Left renal pelvis (tissue), 4 donors: ENCODE results near the gene EEF1AKMT3. TPM values are rescaled to one million over a fixed set of nuclear protein-coding genes. Genes with fewer than 3 reads are reported as not detected.
"Not testable (repeated sequence)": the region's sequence is repeated elsewhere in the genome, so short reads cannot be mapped to it uniquely, and the experiment has no call there.

Experiments used
- DNase-seq, 4 donors: peaks; one replicate each; pipeline ENCODE4 v3.0.0-alpha.2; 2013; ENCODE audit warnings: low read depth in 4 of 4, low spot score in 3 of 4
- polyA plus RNA-seq, 4 donors: library from polyadenylated mRNA; unstranded; fragments of 120-200 nt; gene quantifications; one replicate each; pipeline ENCODE4 v1.2.1, GENCODE V29; 2013; ENCODE audit not compliant: insufficient read length in 4 of 4

Gene EEF1AKMT3
- polyA plus RNA-seq, 4 donors = 11.2 to 17.5 (median 11.7) TPM

- DNase-seq = no peak
Measured at GRCh38 chr12:57763881-57764661, 8.3 kb upstream of the EEF1AKMT3 start.

GRCh38 chr12:57764662-57765002 lies 7.8 kb upstream of the EEF1AKMT3 start:
- no peak for DNase-seq

GRCh38 chr12:57765003-57765697 lies 7.3 kb upstream of the EEF1AKMT3 start:
- no peak for DNase-seq

DNA sequence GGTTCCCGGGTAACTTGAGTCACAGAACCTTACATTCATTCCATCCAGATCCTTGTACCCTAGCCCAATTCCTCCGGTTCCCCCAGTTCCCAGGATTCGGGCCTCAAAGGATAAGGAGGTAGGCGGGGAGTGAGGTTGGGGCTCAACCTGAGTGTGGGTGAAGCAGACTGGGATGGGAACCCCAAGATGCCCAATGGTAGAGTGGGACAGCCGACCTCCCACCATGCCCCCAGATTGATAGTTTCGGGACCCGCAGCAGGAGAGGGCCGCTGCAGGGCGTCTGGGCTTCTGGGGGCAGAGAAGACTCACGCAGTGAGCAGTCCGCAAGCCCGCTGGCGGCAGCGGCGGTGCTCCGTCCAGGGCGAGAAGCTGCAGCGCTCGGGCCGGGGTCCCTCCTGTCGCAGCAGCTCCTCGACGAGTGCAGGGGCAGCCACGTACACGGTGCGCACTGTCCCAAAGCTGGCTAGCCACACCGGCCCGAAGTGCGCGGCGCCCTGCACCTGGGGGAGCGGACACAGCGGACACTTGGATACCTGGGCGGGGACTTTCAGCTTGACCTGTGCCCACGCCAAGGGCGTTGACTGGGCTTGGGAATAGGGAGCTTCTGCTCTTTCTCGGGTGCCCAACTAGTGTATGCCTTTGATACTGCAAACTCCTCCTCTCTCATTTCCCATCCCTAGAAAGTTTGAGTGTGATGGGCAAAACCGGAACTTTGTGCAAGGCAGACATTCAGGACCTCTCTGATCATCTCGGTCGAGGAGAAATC lies 6.5 kb upstream of the EEF1AKMT3 start:
- DNase-seq = no peak

- DNase-seq = no peak
Measured at GRCh38 chr12:57766464-57767304, 5.7 kb upstream of the EEF1AKMT3 start, which contains the start of gene CYP27B1. Gene CYP27B1, minus strand, starts transcription at chr12:57767078. Its CDS starts 37 bp downstream, at chr12:57767041.

DNA sequence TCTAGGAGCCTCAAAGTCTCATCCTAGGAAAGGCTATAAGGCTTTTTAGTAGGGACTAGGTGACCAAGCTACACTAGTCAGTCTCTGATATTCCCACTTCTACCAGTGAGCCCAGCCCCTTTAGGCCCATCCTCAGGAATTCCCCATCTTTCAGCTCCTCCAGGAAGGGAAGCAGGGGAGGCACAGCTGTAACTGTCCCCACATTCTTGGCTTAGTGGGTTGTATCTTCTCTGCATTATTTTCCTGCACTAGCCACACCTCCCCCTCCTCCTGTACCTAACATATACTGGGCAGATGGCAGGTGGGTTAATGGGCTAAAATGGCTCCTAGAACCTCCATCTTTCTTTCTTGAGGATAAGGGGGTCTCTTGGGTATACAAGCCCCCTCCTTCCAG lies 5.1 kb upstream of the EEF1AKMT3 start:
- no peak for DNase-seq

DNA sequence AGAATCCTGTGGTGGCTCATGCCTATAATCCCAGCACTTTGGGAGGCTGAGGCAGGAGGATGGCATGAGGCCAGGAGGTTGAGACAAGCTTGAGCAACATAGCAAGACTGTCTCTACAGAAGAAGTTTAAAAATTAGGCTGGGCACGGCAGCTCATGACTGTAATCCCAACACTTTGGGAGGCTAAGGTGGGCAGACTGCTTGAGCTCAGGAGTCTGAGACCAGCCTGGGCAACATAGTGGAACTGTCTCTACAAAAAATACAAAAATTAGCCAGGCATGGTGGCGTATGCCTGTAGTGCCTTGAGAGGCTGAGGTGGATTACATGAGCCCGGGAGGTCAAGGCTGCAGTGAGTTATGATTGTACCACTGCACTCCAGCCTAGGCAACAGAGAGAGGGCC lies 4.5 kb upstream of the EEF1AKMT3 start:
- no peak for DNase-seq

DNA sequence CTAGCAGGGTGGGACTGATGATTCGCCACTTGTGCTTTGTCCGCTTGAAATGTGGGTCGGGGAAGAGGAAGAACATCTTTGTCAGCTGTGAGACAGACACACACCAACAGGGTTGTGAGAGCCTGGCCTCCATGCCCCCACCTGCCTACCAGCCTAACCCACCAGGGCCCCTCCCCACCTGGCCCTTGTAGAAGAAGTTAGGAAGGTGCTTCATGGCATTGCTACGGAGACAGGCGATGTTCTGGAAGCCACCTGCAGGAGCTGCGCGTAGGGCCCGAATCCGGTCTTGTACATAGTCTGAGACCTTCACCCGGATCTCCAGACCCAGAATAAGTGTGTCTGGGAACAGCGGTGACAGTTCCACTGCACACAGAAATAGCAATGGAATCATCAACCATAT lies 2.8 kb upstream of the EEF1AKMT3 start:
- no peak for DNase-seq

DNA sequence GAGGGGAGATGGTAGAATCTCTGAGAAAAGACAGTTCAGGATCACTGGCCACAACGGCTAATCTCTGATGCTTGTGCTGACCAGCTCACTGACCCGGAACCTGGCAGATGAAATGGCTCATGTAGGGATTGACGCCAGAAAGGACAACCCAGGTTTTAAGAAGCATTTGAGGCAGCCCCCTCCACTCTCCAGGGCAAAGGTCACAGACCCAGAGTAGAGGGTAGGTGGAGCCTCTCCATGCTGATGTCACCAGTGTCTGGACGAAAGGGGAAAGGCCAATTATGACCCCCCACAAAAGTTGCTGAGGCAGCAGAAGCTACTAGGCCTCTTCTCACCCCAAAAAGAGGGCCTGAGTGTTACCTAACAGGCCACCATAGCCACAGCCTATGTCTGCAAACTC lies 1.7 kb upstream of the EEF1AKMT3 start:
- no peak for DNase-seq

DNA sequence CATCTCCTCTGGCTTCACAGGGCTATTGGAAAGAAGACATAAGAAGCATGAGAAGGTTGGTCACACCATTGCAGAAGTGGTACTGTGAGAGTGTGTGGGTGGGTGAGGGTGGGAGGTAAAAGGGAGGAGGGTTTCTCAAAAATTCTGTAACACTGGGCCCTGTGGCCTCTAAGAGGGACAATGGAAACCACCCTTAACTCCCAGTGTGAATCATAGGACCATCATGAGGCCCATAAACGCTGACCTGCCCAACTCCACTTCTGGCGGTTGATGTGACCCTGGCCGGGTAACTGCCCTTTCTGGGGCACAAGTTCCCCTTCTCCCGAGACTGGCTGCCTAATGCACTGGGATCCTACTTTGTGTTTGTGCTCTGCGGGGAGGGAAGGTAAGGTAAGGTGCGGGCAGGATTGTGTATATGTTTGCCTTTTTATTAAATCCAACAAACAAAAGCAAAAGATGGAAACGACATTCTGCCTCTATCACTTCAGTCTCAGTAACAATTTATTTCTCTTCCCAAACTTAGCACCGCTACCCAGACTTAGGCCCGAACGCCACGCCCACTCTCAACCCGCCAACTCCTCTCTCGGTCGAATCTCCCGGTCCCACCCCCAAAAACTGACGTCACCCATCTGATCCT lies 1.1 kb upstream of the EEF1AKMT3 start:
- peak in 2 of 4 donors; percentile 85 to 86 for DNase-seq

- DNase-seq = peak; percentile 87 to 94 (median 93)
Measured at GRCh38 chr12:57771873-57772428, 463 bp upstream of the EEF1AKMT3 start, which contains the start of gene METTL1. Gene METTL1, minus strand, starts transcription at chr12:57772105. Its CDS starts 22 bp downstream, at chr12:57772083.

DNA sequence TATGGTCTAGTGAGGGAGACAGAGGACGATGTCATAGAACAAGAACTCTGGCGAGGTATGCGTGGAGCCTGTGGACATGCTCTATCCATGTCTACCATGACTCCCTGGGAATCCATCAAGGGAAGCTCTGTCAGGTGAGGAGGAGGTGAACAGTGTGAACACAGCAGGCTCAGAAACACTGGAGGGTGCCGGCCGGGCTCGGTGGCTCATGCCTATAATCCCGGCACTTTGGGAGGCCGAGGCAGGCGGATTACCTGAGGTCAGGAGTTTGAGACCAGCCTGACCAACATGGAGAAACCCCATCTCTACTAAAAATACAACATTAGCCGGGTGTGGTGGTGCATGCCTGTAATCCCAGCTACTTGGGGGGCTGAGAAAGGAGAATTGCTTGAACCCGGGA lies 2.2 kb downstream of the EEF1AKMT3 start:
- not testable (repeated sequence) for DNase-seq

DNA sequence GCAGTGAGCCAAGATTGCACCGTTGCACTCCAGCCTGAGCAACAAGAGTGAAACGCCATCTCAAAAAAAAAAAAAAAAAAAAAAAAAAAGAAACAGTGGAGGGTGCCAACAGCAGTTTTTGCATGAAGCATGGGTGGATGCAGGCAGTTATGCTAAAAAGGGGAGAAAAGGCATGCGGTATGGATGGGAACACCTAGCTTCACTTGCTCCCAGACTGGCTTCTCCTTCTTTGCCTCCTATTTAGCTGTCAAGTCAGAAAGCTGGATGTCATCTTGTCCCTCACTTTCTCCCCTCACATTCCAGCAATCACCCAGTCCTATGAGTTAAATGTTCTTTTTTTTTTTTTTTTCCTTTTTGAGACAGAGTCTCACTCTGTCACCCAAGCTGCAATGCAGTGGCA lies 2.6 kb downstream of the EEF1AKMT3 start:
- DNase-seq = no peak

- DNase-seq = no peak
Measured at GRCh38 chr12:57775563-57776246, 3.3 kb downstream of the EEF1AKMT3 start.

DNA sequence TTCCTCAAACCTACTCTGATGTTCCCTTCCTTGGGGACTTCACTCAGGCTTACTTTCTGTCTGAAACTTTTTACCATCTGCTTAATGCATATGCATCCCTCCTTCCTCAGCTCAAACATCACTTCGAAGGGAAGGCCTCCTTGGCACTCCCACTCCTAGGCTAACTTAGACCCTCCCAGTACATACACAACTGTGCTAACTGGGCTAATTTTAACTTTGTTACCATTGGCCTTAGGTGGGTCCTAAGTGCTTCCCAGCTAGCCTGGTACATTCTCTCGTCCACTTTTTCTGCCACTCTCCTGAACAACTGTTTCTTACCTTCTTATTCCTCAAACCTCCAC lies 3.8 kb downstream of the EEF1AKMT3 start:
- no peak for DNase-seq

- DNase-seq = no peak
Measured at GRCh38 chr12:57777367-57777766, 5.0 kb downstream of the EEF1AKMT3 start.

DNA sequence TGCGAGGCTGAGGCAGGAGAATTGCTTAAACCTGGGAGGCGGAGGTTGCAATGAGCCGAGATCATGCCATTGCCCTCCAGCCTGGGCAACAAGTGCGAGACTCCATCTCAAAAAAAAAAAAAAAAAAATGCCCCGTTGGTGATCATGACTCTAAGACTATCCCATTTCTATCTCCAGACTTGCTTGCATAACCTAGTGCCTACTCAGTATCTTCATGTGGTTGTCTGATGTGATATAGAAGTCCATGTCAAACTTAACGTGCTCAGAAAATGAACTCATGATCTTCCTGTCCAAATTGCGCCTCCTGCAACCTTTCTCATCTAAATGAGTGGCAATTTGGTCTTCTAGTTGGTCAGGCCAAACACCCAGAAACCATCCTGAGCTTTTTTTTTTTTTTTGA lies 5.5 kb downstream of the EEF1AKMT3 start:
- no peak for DNase-seq

GRCh38 chr12:57779736-57780135 lies 7.3 kb downstream of the EEF1AKMT3 start:
- no peak for DNase-seq

- no peak for DNase-seq
Measured at GRCh38 chr12:57780284-57780897, 8.0 kb downstream of the EEF1AKMT3 start.
